B cell (primary cell): ENCODE data around the gene SH3RF1. TPM values are rescaled to one million over a fixed set of nuclear protein-coding genes. Genes with fewer than 3 reads are reported as not detected.
"Not testable (repeated sequence)": the region's sequence is repeated elsewhere in the genome, so short reads cannot be mapped to it uniquely, and the experiment has no call there.

ENCODE experiments used
- ATAC-seq: fragments of 200-7000 bp; cut with Tn5 transposase; one replicate; pipeline ENCODE4 v1.10.0; 2021; ENCODE audit warnings: low read depth, mild to moderate bottlenecking, moderate number of reproducible peaks, moderate library complexity
- CTCF ChIA-PET: fragments of 350-600 bp; sonication (Branson Sonifier 250); formaldehyde crosslinking; loops from one replicate; lab custom pipeline; 2021; ENCODE audit warnings: antibody characterized with exemption, inconsistent platforms; lab: Charles Lee
- POLR2A ChIA-PET: fragments of 350-600 bp; sonication (Branson Sonifier 250); formaldehyde crosslinking; loops from one replicate; lab custom pipeline; 2021; ENCODE audit warnings: antibody characterized with exemption; lab: Charles Lee
- DNase-seq: peaks from one replicate; pipeline ENCODE4 v3.0.0; 2013
- H2AFZ ChIP-seq: 2 replicates; pipeline ENCODE4 v1.6.1; 2012; ENCODE audit warnings: mild to moderate bottlenecking, low read depth, low read length; ENCODE audit not compliant: insufficient read depth, poor library complexity, severe bottlenecking
- H3K27ac ChIP-seq, 2 donors: 1 replicate in 1 of 2; 2 replicates in 1 of 2; pipeline ENCODE4 v1.5.1; 2012 to 2013; ENCODE audit warnings: low read length in 2 of 2, mild to moderate bottlenecking in 2 of 2, moderate library complexity in 1 of 2
- H3K27me3 ChIP-seq, 4 experiments: fragments of 200-600 bp in 1 of 4; sonication (generic) in 1 of 4; replicated peaks in 1 of 4; 1 replicate in 2 of 4; 2 replicates in 2 of 4; pipeline versions ENCODE4 v1.6.1 to v1.7.0; 2013 to 2016; ENCODE audit warnings: low read length in 3 of 4, mild to moderate bottlenecking in 2 of 4, mixed read lengths in 1 of 4, moderate library complexity in 1 of 4; ENCODE audit not compliant: insufficient read depth in 4 of 4, control insufficient read depth in 3 of 4; ENCODE audit errors: control extremely low read depth in 1 of 4
- H3K36me3 ChIP-seq, 2 experiments: replicated peaks in 1 of 2; 1 replicate in 1 of 2; 2 replicates in 1 of 2; pipeline versions ENCODE4 v1.6.1 to v1.7.1; 2013; ENCODE audit warnings: low read length in 1 of 2; ENCODE audit not compliant: insufficient read depth in 2 of 2, control insufficient read depth in 1 of 2; ENCODE audit errors: control extremely low read depth in 1 of 2, extremely low read depth in 1 of 2
- H3K4me1 ChIP-seq, 2 donors: fragments of 200-600 bp in 1 of 2; sonication (generic) in 1 of 2; 1 replicate in 1 of 2; 2 replicates in 1 of 2; pipeline versions ENCODE4 v1.5.1 to v1.6.1; 2013 to 2017; ENCODE audit warnings: low read length in 2 of 2; ENCODE audit not compliant: control insufficient read depth in 2 of 2, insufficient read depth in 2 of 2
- H3K4me2 ChIP-seq: replicated peaks from 2 replicates; pipeline ENCODE3; 2012; ENCODE audit warnings: mild to moderate bottlenecking, low read depth, low read length; ENCODE audit not compliant: poor library complexity, severe bottlenecking
- H3K4me3 ChIP-seq, 5 experiments: fragments of 200-600 bp in 1 of 5; sonication (generic) in 1 of 5; 1 replicate in 3 of 5; 2 replicates in 2 of 5; pipeline versions ENCODE4 v1.5.1 to v1.7.0; 2011 to 2016; ENCODE audit warnings: low read length in 4 of 5, mild to moderate bottlenecking in 4 of 5, low read depth in 2 of 5, control low read depth in 1 of 5, moderate library complexity in 1 of 5; ENCODE audit not compliant: insufficient read depth in 1 of 5; ENCODE audit errors: control extremely low read depth in 1 of 5, extremely low read depth in 1 of 5
- H3K79me2 ChIP-seq: fragments of 200-600 bp; sonication (generic); one replicate; pipeline ENCODE4 v1.6.0; 2016; ENCODE audit warnings: low read length; ENCODE audit not compliant: control insufficient read depth, insufficient read depth
- H3K9ac ChIP-seq: fragments of 200-600 bp; sonication (generic); 2 replicates; pipeline ENCODE4 v1.6.1; 2017; ENCODE audit warnings: mild to moderate bottlenecking, low read length, moderate library complexity
- H3K9me3 ChIP-seq, 3 donors: one replicate each; pipeline versions ENCODE4 v1.6.1 to v1.7.1; 2013; ENCODE audit warnings: low read length in 2 of 3; ENCODE audit not compliant: control insufficient read depth in 2 of 3, insufficient read depth in 1 of 3; ENCODE audit errors: control extremely low read depth in 1 of 3
- H4K20me1 ChIP-seq: 2 replicates; pipeline ENCODE4 v1.6.0; 2012; ENCODE audit warnings: mild to moderate bottlenecking, low read length; ENCODE audit not compliant: insufficient read depth, control insufficient read depth, poor library complexity, severe bottlenecking
- H3K27ac Mint-ChIP-seq: one replicate; pipeline ENCODE4 v1.8.0; 2021; ENCODE audit warnings: mixed read lengths
- H3K27me3 Mint-ChIP-seq: one replicate; pipeline ENCODE4 v1.8.0; 2021; ENCODE audit warnings: mixed read lengths
- H3K4me1 Mint-ChIP-seq: one replicate; pipeline ENCODE4 v1.8.0; 2021; ENCODE audit warnings: mixed read lengths
- H3K4me3 Mint-ChIP-seq: one replicate; pipeline ENCODE4 v1.8.0; 2021; ENCODE audit warnings: mixed read lengths
- H3K9me3 Mint-ChIP-seq: one replicate; pipeline ENCODE4 v1.8.0; 2022; ENCODE audit warnings: mixed read lengths; ENCODE audit not compliant: insufficient read depth
- EZH2 ChIP-seq: IDR thresholded peaks from 2 replicates; pipeline ENCODE4 v1.6.1; 2012; ENCODE audit warnings: borderline replicate concordance, low read depth, mild to moderate bottlenecking, moderate library complexity, low read length; ENCODE audit not compliant: insufficient read depth, poor library complexity, severe bottlenecking
- WGBS: methylation state at CpG from one replicate; pipeline ENCODE4 v1.1.5; 2013; ENCODE audit warnings: missing lambda C conversion rate; ENCODE audit not compliant: insufficient coverage; 5-methylcytosine and 5-hydroxymethylcytosine counted together
- intact Hi-C: fragments of 100-400 bp; cut with micrococcal nuclease; formaldehyde crosslinking; loops from one replicate; pipeline ENCODE4 v1.10.0; 2022
- polyA plus RNA-seq: library from polyadenylated mRNA; depleted of rRNA; stranded (reverse); fragments of >200 nt; gene quantifications from 2 replicates; pipeline ENCODE4 v1.2.3, GENCODE V29; 2012
- total RNA-seq, 2 donors: library from RNA; stranded (reverse); fragments of 120-200 nt in 1 of 2; gene quantifications; 1 replicate in 1 of 2; 2 replicates in 1 of 2; pipeline versions ENCODE4 v1.2.3 to v1.2.4, GENCODE V29; 2013 to 2022
- TF ChIP-seq, protein P1 (sequence below): fragments of 200-600 bp; IDR thresholded peaks from one replicate; pipeline ENCODE4 v1.8.0; 2022; ENCODE audit warnings: antibody characterized with exemption, mild to moderate bottlenecking

SH3RF1 gene
- total and polyA plus RNA-seq, 2 donors (not counting 1 experiment from before 2014, with no cell fraction given), result 2.0 to 5.4 TPM

DNA sequence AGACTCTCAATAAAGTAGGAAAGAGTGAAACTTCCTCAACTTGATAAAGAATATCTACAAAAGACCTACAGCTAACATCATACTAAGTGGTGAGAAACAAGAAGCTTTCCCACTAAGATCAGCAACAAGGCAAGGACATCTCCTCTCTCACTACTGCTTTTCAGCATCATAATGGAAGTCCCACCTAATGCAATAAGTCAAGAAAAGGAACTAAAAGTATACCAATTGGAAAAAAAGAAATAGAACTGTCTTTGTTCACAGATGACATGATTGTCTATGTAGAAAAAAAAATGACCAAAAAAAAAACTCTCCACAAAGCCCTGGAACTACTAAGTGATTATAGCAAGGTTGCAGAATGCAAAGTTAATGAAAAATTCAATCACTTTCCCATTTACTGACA, 25.1 kb upstream of the SH3RF1 start:
- Mint-ChIP-seq H3K27ac (no peak overlapping the region), H3K4me1 (peaks cover 35% of the 10 kb centered on the region), H3K9me3 (no peaks in the 10 kb centered on the region), H3K4me3 (no peak overlapping the region), H3K27me3 (no peaks in the 10 kb centered on the region)
- Histone ChIP-seq H3K27me3 (no peaks in the 10 kb centered on the region), H4K20me1 (no peaks in the 10 kb centered on the region), H3K9ac (no peak overlapping the region), H3K4me3 (no peak overlapping the region), H3K4me1 (peaks cover 26 to 27% of the 10 kb centered on the region in 2 donors), H3K36me3 (no peaks in the 10 kb centered on the region), H3K27ac (no peak overlapping the region), H3K79me2 (no peaks in the 10 kb centered on the region), H3K4me2 (no peak overlapping the region), H2AFZ (no peak overlapping the region), H3K9me3 (peaks cover 0 to 2% (median 0%) of the 10 kb centered on the region in 3 donors)
- DNase-seq (no peak), ATAC-seq (no peak)
- ChIA-PET POLR2A (no interaction called here), CTCF (no interaction called here)
- intact Hi-C loops, result no loop called here
- no peak for TF ChIP-seq EZH2
- TF ChIP-seq, protein P1, sequence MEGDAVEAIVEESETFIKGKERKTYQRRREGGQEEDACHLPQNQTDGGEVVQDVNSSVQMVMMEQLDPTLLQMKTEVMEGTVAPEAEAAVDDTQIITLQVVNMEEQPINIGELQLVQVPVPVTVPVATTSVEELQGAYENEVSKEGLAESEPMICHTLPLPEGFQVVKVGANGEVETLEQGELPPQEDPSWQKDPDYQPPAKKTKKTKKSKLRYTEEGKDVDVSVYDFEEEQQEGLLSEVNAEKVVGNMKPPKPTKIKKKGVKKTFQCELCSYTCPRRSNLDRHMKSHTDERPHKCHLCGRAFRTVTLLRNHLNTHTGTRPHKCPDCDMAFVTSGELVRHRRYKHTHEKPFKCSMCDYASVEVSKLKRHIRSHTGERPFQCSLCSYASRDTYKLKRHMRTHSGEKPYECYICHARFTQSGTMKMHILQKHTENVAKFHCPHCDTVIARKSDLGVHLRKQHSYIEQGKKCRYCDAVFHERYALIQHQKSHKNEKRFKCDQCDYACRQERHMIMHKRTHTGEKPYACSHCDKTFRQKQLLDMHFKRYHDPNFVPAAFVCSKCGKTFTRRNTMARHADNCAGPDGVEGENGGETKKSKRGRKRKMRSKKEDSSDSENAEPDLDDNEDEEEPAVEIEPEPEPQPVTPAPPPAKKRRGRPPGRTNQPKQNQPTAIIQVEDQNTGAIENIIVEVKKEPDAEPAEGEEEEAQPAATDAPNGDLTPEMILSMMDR, result no peak

DNA sequence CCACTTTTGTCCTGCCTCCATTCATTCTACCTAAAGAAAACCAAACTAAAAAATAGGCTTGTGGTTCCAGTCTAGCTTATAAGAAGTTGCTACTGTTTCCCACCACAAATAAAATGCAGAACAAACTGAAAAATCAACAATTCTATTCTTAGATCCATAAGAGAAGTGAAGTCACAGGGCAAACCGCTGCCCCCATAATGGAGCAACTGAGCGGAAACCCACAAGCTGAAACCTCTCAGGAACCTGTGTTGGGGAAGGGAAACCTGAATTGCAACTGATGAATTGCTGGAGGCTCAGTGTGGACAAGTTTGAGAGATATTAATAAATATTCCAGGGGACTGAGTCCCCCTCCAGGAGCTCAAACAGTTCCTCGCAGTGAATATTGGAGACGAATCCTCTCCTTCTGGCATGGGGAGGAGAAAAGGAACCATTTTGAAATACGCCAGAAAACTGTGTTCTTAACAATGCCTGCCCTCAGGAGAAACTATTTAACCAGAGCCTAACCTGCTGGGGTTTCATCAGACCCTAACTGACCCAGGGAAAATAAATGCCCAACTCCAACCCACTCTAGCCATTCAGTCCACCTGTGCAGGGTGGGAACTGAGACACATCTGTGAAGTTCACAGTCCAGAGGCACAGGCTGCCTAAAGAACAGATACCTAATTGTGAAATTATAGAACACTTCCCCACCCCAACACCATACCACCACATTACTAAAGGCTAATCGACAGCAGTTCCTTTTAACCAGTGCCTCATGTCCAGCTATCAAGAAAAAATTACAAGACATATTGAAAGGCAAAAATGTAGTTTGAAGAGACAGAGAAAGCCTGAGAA, 22.8 kb upstream of the SH3RF1 start:
- WGBS, result 0% methylated on average over 1 of the region's 6 CpGs
- intact Hi-C loops, result no loop called here
- no peaks in the 10 kb centered on the region for H3K36me3 ChIP-seq
- no peaks in the 10 kb centered on the region for H4K20me1 ChIP-seq
- H3K27me3 Mint-ChIP-seq, result no peaks in the 10 kb centered on the region
- H3K4me3 ChIP-seq, result peak overlapping the region in 2 of 5 experiments; percentile 20 to 40
- no peak overlapping the region for H2AFZ ChIP-seq
- H3K27ac ChIP-seq, result no peak overlapping the region
- H3K4me1 Mint-ChIP-seq, result peaks cover 35% of the 10 kb centered on the region
- H3K4me3 Mint-ChIP-seq, result peak overlapping the region; percentile 69
- ATAC-seq (peak; percentile 75), DNase-seq (peak; percentile 70)
- peaks cover 0 to 4% (median 0%) of the 10 kb centered on the region in 3 donors for H3K9me3 ChIP-seq
- H3K9me3 Mint-ChIP-seq, result no peaks in the 10 kb centered on the region
- peak overlapping the region; percentile 57 for H3K4me2 ChIP-seq
- H3K27me3 ChIP-seq, result no peaks in the 10 kb centered on the region
- POLR2A ChIA-PET, result interaction anchor here (0.6 kb wide), 3 partner anchors 17 to 284 kb away, joined by 4 to 8 read pairs (median 6); partner anchors contain the start of gene CBR4
- peak overlapping the region; percentile 34 for H3K9ac ChIP-seq
- peak overlapping the region; percentile 58 for H3K27ac Mint-ChIP-seq
- no peak for TF ChIP-seq EZH2
- TF ChIP-seq, protein P1, result no peak
- CTCF ChIA-PET, result interaction anchor here (2.2 kb wide), 1 partner anchor 25 kb away, joined by 5 read pairs; no protein-coding TSS in a partner anchor
- H3K4me1 ChIP-seq, result peaks cover 26 to 27% of the 10 kb centered on the region in 2 donors
- no peaks in the 10 kb centered on the region for H3K79me2 ChIP-seq

DNA sequence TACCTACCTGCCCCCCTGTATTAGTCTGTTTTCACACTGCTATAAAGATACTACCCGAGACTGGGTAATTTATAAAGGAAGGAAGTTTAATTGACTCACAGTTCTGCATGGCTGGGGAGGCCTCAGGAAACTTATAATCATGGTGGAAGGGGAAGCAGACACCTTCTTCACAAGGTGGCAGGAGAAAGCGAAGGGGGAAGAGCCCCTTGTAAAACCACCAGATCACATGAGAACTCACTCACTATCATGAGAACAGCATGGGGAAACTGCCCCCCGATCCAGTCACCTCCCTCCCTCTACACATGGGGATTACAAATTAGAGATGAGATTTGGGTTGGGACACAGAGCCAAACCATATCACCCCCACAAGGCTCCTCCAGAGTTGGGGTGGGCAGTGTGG, 17.2 kb upstream of the SH3RF1 start:
- H3K79me2 ChIP-seq, H3K9ac ChIP-seq, H3K4me3 ChIP-seq, H3K4me3 Mint-ChIP-seq, intact Hi-C loops, H3K27me3 Mint-ChIP-seq, H3K27me3 ChIP-seq, H3K36me3 ChIP-seq, H2AFZ ChIP-seq, DNase-seq, H3K4me2 ChIP-seq, POLR2A ChIA-PET, H3K9me3 Mint-ChIP-seq, CTCF ChIA-PET, H4K20me1 ChIP-seq, ATAC-seq, H3K27ac ChIP-seq: not testable (repeated sequence)
- H3K9me3 ChIP-seq, result peaks cover 0 to 15% (median 3%) of the 10 kb centered on the region in 3 donors
- peaks cover 22% of the 10 kb centered on the region for H3K4me1 Mint-ChIP-seq
- peaks cover 15 to 19% of the 10 kb centered on the region in 2 donors for H3K4me1 ChIP-seq
- no CpG with 5 or more reads among the region's 3 CpGs for WGBS
- H3K27ac Mint-ChIP-seq, result peak overlapping the region; percentile 16
